DMS 273 (cell line): ENCODE results near the gene MYBPC1.
A peak's percentile ranks its signal among the peaks of the same experiment; 100 is the strongest.

Experiments used
- DNase-seq: peaks from one replicate; lab custom pipeline; 2025; ENCODE audit not compliant: unreplicated experiment; lab: John Stamatoyannopoulos, UW

MYBPC1 gene

GRCh38 chr12:101598483-101598882 lies 3.7 kb downstream of the MYBPC1 start:
- no peak for DNase-seq

GRCh38 chr12:101599311-101599710 lies 4.5 kb downstream of the MYBPC1 start:
- no peak for DNase-seq

- no peak for DNase-seq
Observed at GRCh38 chr12:101599771-101600484, 5.2 kb downstream of the MYBPC1 start.

- no peak for DNase-seq
Observed at GRCh38 chr12:101604132-101604531, 9.4 kb downstream of the MYBPC1 start.

- DNase-seq: no peak
Observed at GRCh38 chr12:101607894-101608293, 13.1 kb downstream of the MYBPC1 start.

GRCh38 chr12:101608301-101609133 lies 13.7 kb downstream of the MYBPC1 start:
- no peak for DNase-seq

GRCh38 chr12:101609198-101609597 lies 14.4 kb downstream of the MYBPC1 start:
- DNase-seq: no peak

- no peak for DNase-seq
Observed at GRCh38 chr12:101612160-101612916, 17.6 kb downstream of the MYBPC1 start.

- peak; percentile 4 for DNase-seq
Observed at GRCh38 chr12:101616027-101616494, 21.3 kb downstream of the MYBPC1 start.

- peak; percentile 35 for DNase-seq
Observed at GRCh38 chr12:101619026-101619786, 24.4 kb downstream of the MYBPC1 start.

- peak; percentile 16 for DNase-seq
Observed at GRCh38 chr12:101619858-101620761, 25.3 kb downstream of the MYBPC1 start.

GRCh38 chr12:101620762-101621133 lies 26.0 kb downstream of the MYBPC1 start:
- no peak for DNase-seq

- no peak for DNase-seq
Observed at GRCh38 chr12:101628676-101629075, 33.9 kb downstream of the MYBPC1 start.

GRCh38 chr12:101634724-101635123 lies 40.0 kb downstream of the MYBPC1 start:
- no peak for DNase-seq

GRCh38 chr12:101637936-101638335 lies 43.2 kb downstream of the MYBPC1 start:
- DNase-seq: no peak

- DNase-seq: no peak
Observed at GRCh38 chr12:101642115-101643067, 47.6 kb downstream of the MYBPC1 start.

GRCh38 chr12:101647711-101648110 lies 52.9 kb downstream of the MYBPC1 start:
- no peak for DNase-seq

GRCh38 chr12:101648195-101648594 lies 53.4 kb downstream of the MYBPC1 start:
- DNase-seq: no peak
